ENCODE data around the gene TOMM5.

Gene TOMM5

GRCh38 chr9:37592108-37592951 lies at the start of gene TOMM5:
TSS of gene TOMM5 (minus strand) at chr9:37592597. CDS start at chr9:37592532, 65 bp downstream.
- peak; percentile 91 to 92 for DNase-seq

GRCh38 chr9:37641331-37641730 lies 48.9 kb upstream of the TOMM5 start:
- DNase-seq = no peak

GRCh38 chr9:37640246-37640645 lies 47.8 kb upstream of the TOMM5 start:
- no peak for DNase-seq

GRCh38 chr9:37639841-37640240 lies 47.4 kb upstream of the TOMM5 start:
- no peak for DNase-seq

GRCh38 chr9:37639109-37639762 lies 46.8 kb upstream of the TOMM5 start:
- DNase-seq = no peak

GRCh38 chr9:37636511-37637448 lies 44.4 kb upstream of the TOMM5 start:
- DNase-seq = no peak

- DNase-seq = no peak
These were observed 43.4 kb upstream of the TOMM5 start for GRCh38 chr9:37635808-37636207.

- no peak for DNase-seq
These were observed 40.1 kb upstream of the TOMM5 start for GRCh38 chr9:37632479-37632878.

GRCh38 chr9:37626708-37627292 lies 34.4 kb upstream of the TOMM5 start:
- no peak for DNase-seq

- DNase-seq = no peak
These were observed 33.4 kb upstream of the TOMM5 start for GRCh38 chr9:37625758-37626147.

GRCh38 chr9:37625036-37625757 lies 32.8 kb upstream of the TOMM5 start:
- no peak for DNase-seq

GRCh38 chr9:37624073-37624472 lies 31.7 kb upstream of the TOMM5 start:
- no peak for DNase-seq

- DNase-seq = no peak
These were observed 30.9 kb upstream of the TOMM5 start for GRCh38 chr9:37623267-37623666.

- no peak for DNase-seq
These were observed 30.1 kb upstream of the TOMM5 start for GRCh38 chr9:37622462-37622861.

GRCh38 chr9:37621273-37622121 lies 29.1 kb upstream of the TOMM5 start:
- DNase-seq = no peak

- DNase-seq = no peak
These were observed 28.0 kb upstream of the TOMM5 start for GRCh38 chr9:37620396-37620795.

GRCh38 chr9:37619806-37620205 lies 27.4 kb upstream of the TOMM5 start:
- no peak for DNase-seq

GRCh38 chr9:37618817-37619216 lies 26.4 kb upstream of the TOMM5 start:
- DNase-seq = no peak

- no peak for DNase-seq
These were observed 25.4 kb upstream of the TOMM5 start for GRCh38 chr9:37617832-37618231.

- no peak for DNase-seq
These were observed 24.8 kb upstream of the TOMM5 start for GRCh38 chr9:37617161-37617560.

GRCh38 chr9:37611961-37612360 lies 19.6 kb upstream of the TOMM5 start:
- no peak for DNase-seq
